Panc1 (cell line): ENCODE results near the gene GCSAML.

Source experiments
- CTCF ChIP-seq: fragments of 450-650 bp; IDR thresholded peaks from 2 replicates; pipeline ENCODE4 v1.5.1; 2017; ENCODE audit warnings: mild to moderate bottlenecking
- TF ChIP-seq, protein P1 (sequence below), 2 experiments: IDR thresholded peaks; 2 replicates each; pipeline ENCODE4 v1.6.1; 2011 to 2012; ENCODE audit warnings: low read depth in 2 of 2, control low read depth in 1 of 2, low read length in 1 of 2, mild to moderate bottlenecking in 1 of 2, moderate library complexity in 1 of 2; ENCODE audit not compliant: insufficient read depth in 1 of 2

DNA sequence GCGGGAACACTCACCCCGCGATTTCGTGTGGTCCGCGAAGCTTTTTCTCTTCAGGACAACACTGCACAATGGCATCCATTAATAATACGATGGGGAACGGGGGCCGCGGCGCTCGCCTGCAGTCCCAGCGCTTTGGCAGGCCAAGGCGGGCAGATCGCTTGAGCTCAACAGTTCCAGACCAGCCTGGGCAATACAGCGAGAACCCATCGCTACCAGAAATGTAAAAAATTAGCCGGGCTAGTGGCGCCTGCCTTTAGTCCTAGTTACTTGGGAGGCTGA lies 30.4 kb upstream of the GCSAML start:
- no peak for TF ChIP-seq CTCF
- TF ChIP-seq, protein P1, sequence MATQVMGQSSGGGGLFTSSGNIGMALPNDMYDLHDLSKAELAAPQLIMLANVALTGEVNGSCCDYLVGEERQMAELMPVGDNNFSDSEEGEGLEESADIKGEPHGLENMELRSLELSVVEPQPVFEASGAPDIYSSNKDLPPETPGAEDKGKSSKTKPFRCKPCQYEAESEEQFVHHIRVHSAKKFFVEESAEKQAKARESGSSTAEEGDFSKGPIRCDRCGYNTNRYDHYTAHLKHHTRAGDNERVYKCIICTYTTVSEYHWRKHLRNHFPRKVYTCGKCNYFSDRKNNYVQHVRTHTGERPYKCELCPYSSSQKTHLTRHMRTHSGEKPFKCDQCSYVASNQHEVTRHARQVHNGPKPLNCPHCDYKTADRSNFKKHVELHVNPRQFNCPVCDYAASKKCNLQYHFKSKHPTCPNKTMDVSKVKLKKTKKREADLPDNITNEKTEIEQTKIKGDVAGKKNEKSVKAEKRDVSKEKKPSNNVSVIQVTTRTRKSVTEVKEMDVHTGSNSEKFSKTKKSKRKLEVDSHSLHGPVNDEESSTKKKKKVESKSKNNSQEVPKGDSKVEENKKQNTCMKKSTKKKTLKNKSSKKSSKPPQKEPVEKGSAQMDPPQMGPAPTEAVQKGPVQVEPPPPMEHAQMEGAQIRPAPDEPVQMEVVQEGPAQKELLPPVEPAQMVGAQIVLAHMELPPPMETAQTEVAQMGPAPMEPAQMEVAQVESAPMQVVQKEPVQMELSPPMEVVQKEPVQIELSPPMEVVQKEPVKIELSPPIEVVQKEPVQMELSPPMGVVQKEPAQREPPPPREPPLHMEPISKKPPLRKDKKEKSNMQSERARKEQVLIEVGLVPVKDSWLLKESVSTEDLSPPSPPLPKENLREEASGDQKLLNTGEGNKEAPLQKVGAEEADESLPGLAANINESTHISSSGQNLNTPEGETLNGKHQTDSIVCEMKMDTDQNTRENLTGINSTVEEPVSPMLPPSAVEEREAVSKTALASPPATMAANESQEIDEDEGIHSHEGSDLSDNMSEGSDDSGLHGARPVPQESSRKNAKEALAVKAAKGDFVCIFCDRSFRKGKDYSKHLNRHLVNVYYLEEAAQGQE (IDR thresholded peaks at IDR 0.05; ENCODE audit: insufficient read depth in 1 of 2, low read depth in 2 of 2, low read length in 1 of 2) = no peak
